ENCODE results near the gene STX19. TPM values are rescaled to one million over a fixed set of nuclear protein-coding genes. Genes with fewer than 3 reads are reported as not detected.

Gene STX19
- total RNA-seq, 6 experiments from 2014 or later, result not detected

- TF ChIP-seq, protein P1, sequence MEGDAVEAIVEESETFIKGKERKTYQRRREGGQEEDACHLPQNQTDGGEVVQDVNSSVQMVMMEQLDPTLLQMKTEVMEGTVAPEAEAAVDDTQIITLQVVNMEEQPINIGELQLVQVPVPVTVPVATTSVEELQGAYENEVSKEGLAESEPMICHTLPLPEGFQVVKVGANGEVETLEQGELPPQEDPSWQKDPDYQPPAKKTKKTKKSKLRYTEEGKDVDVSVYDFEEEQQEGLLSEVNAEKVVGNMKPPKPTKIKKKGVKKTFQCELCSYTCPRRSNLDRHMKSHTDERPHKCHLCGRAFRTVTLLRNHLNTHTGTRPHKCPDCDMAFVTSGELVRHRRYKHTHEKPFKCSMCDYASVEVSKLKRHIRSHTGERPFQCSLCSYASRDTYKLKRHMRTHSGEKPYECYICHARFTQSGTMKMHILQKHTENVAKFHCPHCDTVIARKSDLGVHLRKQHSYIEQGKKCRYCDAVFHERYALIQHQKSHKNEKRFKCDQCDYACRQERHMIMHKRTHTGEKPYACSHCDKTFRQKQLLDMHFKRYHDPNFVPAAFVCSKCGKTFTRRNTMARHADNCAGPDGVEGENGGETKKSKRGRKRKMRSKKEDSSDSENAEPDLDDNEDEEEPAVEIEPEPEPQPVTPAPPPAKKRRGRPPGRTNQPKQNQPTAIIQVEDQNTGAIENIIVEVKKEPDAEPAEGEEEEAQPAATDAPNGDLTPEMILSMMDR (IDR thresholded peaks at IDR 0.05), result no peak
- Mint-ChIP-seq H3K4me3 (no peak overlapping the region), H3K27me3 (ENCODE audit: insufficient read depth) (no peaks in the 10 kb centered on the region), H3K36me3 (ENCODE audit: low read depth) (no peaks in the 10 kb centered on the region), H3K9me3 (no peaks in the 10 kb centered on the region), H3K27ac (no peak overlapping the region), H3K4me1 (ENCODE audit: low read depth) (peaks cover 26% of the 10 kb centered on the region)
- DNase-seq, result no peak
Observed at GRCh38 chr3:93992207-93992606, 36.2 kb downstream of the STX19 start.

DNA sequence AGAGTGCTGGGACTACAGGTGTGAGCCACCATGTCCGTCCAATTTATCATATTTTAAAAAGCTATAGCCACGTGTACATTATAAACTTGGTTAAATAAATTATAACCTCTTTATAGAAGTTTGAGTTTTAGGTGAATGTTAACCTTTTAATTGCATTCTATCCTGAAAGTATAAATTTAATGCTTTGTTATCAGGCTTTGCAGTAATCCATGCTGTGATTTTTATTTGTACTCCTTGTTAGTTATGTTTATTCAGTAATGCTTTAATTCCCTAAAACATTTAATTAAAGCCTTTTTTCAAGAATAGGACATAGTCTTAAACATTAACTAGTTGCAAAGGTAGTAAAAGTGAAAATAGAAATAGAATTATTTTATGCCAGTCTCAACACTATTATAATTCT lies 36.8 kb downstream of the STX19 start:
- Mint-ChIP-seq H3K27ac (no peak overlapping the region), H3K9me3 (no peaks in the 10 kb centered on the region), H3K4me3 (no peak overlapping the region), H3K27me3 (ENCODE audit: insufficient read depth) (no peaks in the 10 kb centered on the region), H3K4me1 (ENCODE audit: low read depth) (peaks cover 26% of the 10 kb centered on the region), H3K36me3 (ENCODE audit: low read depth) (no peaks in the 10 kb centered on the region)
- TF ChIP-seq, protein P1 (IDR thresholded peaks at IDR 0.05), result no peak
- no peak for DNase-seq

- TF ChIP-seq, protein P1 (IDR thresholded peaks at IDR 0.05), result no peak
- Mint-ChIP-seq H3K36me3 (ENCODE audit: low read depth) (no peaks in the 10 kb centered on the region), H3K4me3 (no peak overlapping the region), H3K4me1 (ENCODE audit: low read depth) (peaks cover 25% of the 10 kb centered on the region), H3K9me3 (no peaks in the 10 kb centered on the region), H3K27ac (peak overlapping the region; percentile 29; the same call in 1 of the 2 replicates), H3K27me3 (ENCODE audit: insufficient read depth) (no peaks in the 10 kb centered on the region)
- no peak for DNase-seq
Observed at GRCh38 chr3:93989241-93989640, 39.2 kb downstream of the STX19 start.

- TF ChIP-seq, protein P1 (IDR thresholded peaks at IDR 0.05), result no peak
- no peak overlapping the region for H3K4me3 Mint-ChIP-seq
- DNase-seq, result no peak
- no peaks in the 10 kb centered on the region for H3K9me3 Mint-ChIP-seq
- H3K4me1 Mint-ChIP-seq (ENCODE audit: low read depth), result peaks cover 20% of the 10 kb centered on the region
- no peak overlapping the region for H3K27ac Mint-ChIP-seq
- H3K27me3 Mint-ChIP-seq (ENCODE audit: insufficient read depth), result no peaks in the 10 kb centered on the region
- no peaks in the 10 kb centered on the region for H3K36me3 Mint-ChIP-seq (ENCODE audit: low read depth)
Observed at GRCh38 chr3:93988764-93989163, 39.6 kb downstream of the STX19 start.

DNA sequence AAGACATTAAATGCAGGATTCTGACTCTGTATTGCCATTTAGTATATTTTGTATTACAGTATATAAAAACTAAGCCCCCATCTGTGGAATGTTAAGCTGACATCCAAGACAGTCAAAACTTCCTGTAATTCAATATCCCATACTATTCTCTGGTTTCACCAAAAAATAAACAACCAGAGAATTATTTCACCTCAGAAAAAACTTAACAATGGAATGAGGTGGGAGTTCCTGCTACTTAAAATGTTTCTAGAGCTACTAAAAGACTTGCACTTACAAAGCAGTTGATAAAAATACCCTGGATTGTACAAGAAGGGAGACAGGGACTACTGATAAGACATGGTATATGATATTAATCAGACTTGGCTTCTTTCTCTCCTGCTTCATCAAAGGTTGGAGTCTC lies 40.1 kb downstream of the STX19 start:
- Mint-ChIP-seq H3K27ac (no peak overlapping the region), H3K4me3 (no peak overlapping the region), H3K27me3 (ENCODE audit: insufficient read depth) (no peaks in the 10 kb centered on the region), H3K9me3 (no peaks in the 10 kb centered on the region), H3K4me1 (ENCODE audit: low read depth) (peaks cover 19% of the 10 kb centered on the region), H3K36me3 (ENCODE audit: low read depth) (no peaks in the 10 kb centered on the region)
- no peak for DNase-seq
- TF ChIP-seq, protein P1 (IDR thresholded peaks at IDR 0.05), result no peak

DNA sequence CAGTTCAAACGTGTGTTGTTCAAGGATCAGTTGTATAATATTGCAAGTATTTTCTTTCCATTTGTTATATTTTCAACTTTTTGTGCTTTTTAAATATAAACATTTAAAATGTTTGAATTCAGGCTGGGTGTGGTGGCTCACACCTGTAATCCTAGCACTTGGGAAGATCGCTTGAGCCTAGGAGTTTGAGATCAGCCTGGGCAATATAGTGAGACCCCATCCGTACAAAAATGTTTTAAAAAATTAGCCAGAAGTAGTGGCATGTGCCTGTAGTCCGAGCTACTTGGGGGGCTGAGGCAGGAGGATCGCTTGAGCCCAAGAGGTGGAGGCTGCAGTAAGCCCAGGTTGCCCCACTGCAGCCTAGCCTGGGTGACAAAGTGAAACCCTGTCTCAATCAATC lies 43.8 kb downstream of the STX19 start:
- DNase-seq, result no peak
- H3K4me3 Mint-ChIP-seq, result no peak overlapping the region
- H3K27ac Mint-ChIP-seq, result no peak overlapping the region
- TF ChIP-seq, protein P1 (IDR thresholded peaks at IDR 0.05), result no peak
- H3K27me3 Mint-ChIP-seq (ENCODE audit: insufficient read depth), result no peaks in the 10 kb centered on the region; the same call in 1 of the 2 replicates
- peaks cover 42% of the 10 kb centered on the region for H3K4me1 Mint-ChIP-seq (ENCODE audit: low read depth)
- H3K36me3 Mint-ChIP-seq (ENCODE audit: low read depth), result no peaks in the 10 kb centered on the region
- H3K9me3 Mint-ChIP-seq, result no peaks in the 10 kb centered on the region

Data from HFFc6 (cell line).